NCI-H128 (cell line): ENCODE results near the gene DNM1L.
"Not testable (repeated sequence)": the region's sequence is repeated elsewhere in the genome, so short reads cannot be mapped to it uniquely, and the experiment has no call there.

Experiments used
- DNase-seq: peaks from one replicate; lab custom pipeline; 2025; ENCODE audit not compliant: unreplicated experiment; lab: John Stamatoyannopoulos, UW

DNM1L gene

DNA sequence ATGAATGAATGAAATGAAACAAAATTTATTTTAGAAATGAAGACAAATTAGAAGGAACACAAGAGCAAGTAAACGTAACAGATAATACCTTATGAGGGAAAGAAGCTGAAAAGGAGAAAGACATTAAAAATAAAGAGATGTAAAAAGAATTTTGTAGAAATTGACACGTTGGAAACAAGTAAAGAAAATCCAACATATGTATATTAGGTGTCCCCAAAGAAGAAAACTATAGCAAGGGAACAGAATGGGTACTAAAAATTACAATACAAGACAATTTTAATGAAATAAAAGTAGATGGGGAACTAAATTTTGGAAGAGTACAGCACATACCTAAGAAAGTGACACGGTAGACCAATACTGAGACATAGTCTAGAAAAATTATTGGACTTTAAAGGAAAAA lies 16.7 kb downstream of the DNM1L start:
- no peak for DNase-seq

GRCh38 chr12:32697445-32697844 lies 18.3 kb downstream of the DNM1L start:
- DNase-seq, result no peak

DNA sequence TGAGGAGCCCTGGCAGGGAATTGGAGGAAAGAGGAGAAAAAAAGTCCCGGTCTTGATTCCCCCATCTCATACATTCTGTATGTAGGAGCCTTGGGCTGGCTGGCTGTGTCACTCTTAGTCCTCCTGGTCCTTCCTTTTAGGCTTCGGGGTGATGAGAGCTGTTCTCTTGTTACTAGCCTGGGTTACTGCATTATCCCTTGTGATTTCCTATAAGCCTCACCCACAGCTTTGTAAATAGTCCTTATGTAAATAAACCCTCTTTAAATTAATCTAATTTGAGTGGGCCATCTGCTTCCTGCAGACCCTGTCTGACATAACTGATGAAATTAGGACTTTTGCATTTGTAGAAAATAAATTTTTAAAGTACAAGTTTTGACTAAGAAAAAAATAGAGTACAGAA lies 19.2 kb downstream of the DNM1L start:
- DNase-seq, result no peak

DNA sequence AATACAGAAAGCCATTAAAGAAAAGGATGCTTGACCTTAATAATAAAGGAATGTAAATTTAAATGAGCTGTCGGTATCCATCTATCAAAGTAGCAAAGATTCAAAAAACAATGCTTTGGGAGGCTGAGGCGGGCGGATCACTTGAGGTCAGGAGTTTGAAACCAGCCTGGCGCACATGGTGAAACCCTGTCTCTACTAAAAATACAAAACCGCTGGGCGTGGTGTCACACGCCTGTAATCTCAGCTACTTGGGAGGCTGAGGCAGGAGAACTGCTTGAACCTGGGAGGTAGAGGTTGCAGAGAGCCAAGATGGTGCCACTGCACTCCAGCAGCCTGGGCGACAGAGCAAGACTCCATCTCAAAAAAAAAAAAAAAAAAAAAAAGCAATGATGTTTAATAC lies 20.3 kb downstream of the DNM1L start:
- not testable (repeated sequence) for DNase-seq

DNA sequence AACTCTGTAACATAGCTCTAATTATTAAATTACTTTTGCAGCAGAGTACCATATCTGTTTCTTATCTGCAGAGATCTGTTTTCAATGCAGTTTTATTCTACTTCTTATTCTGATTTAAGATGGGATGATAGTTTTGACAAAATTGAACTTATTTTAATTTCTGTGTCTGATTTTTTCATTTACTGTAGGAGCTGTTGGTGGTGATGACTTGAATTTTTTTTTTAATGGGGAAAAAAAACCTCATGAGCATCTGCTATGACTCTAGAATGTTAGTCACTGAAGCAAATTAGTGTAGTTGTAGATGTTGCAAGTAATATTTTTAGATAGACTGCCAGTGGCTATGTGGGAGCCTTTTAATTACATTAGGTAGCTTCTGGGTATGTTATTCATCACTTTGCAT lies 23.4 kb downstream of the DNM1L start:
- no peak for DNase-seq

DNA sequence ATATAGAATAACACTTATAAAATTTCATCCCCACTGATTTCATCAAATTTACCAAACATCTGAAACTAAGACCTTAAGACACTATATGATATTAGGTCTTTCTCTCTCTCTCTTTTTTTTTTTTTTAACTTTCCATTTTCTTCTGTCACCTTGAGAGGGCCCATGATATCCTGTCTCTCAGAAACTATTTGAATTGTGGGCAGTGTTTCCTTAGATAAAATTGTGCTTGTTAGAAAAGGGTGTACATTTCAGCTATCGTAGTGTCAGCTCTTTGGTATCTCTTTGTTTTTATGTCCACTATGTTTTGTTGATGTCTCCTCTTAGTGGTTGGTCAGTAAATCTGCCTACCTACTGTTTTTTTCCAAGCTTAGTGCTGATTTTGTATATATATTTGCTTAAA lies 23.8 kb downstream of the DNM1L start:
- DNase-seq, result no peak

DNA sequence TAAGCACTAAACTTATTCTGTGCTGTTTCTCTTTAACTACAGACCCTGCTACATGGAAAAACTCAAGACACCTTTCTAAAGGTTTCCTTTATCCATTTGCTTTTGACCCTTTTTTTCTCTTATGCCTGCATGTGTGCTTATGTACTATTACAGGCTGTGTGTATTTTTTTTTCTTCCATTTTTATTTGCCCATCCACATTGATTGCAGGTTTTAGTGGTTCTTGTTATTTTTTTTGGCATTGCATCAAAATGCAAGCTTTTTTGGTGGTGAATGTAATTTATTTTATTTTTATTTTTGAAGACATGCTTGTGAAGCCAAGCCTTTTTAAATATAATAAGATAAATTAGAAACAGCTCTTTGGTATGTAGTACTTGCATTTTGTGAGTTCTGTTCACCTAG lies 26.7 kb downstream of the DNM1L start:
- no peak for DNase-seq

DNA sequence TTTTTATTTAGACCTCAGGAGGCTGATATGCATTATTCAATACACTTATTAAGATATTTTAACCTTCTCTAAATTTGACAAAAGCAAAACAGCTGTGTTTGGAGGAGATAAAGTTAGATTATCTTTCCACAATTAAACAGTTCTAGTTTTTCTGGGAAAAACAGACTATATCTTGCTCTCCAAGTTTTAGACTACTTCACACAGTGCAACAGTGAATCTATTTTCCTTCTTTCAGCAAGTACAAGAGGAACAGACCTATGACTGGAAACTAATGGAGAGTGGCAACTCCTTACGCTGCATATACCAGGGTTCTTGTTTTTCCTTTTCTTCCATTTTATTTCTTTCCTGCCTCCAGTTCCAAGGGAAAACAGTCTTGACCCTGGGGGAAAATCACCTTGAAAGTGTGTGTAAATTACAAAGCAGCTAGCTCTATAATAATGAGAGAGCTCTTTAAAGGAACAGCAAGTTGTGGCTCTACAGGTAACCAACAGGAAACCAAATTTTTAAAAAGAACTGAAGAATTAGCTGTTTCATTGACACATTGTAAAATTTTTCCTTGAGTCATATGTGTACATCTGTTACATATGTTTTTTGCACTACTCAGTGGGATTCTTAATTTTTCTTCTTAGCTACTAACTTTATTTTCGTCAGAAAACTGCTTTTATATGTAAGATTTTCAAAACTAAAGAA lies 27.4 kb downstream of the DNM1L start:
- no peak for DNase-seq

- no peak for DNase-seq
Observed at GRCh38 chr12:32708926-32709325, 29.8 kb downstream of the DNM1L start.

DNA sequence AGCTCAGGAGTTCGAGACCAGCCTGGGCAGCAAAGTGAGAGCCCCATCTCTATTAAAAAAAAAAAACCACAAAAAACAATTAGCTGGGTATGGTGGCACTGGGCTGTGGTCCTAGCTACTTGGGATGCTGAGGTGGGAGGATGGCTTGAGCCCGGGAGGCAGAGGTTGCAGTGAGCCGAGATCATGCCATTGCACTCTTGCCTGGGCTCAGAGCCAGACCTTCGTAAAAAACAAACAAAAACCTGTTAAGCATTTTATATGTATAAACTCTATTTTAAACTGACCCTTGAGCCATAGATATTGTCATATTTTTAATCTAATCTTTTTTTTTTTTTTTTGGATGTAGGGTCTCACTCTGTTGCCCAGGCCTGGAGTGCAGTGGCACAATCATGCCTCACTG lies 35.7 kb downstream of the DNM1L start:
- DNase-seq, result no peak

GRCh38 chr12:32718926-32719325 lies 39.8 kb downstream of the DNM1L start:
- no peak for DNase-seq

GRCh38 chr12:32725308-32725707 lies 46.2 kb downstream of the DNM1L start:
- DNase-seq, result not testable (repeated sequence)

- no peak for DNase-seq
Observed at GRCh38 chr12:32726286-32726685, 47.2 kb downstream of the DNM1L start.

- DNase-seq, result no peak
Observed at GRCh38 chr12:32727237-32727636, 48.1 kb downstream of the DNM1L start.

DNA sequence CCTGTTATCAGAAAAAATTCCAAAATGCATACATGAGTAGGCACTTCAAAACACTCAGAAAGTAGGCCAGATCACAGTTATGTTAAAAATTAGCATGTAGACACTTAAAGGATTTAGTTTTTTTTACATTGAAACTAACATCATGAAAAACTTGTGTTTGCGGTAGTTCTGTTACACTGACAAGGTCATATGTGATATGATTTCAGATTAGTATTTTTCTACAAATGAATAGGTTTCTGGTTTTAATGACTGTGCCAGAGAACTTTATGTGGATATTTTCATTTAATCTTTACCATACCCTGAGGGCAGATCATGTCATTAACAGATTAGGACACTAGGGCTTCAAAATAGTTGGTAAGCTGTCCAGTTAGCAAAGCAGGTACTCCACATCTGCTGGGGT lies 55.9 kb downstream of the DNM1L start:
- DNase-seq, result no peak

- no peak for DNase-seq
Observed at GRCh38 chr12:32736445-32736844, 57.3 kb downstream of the DNM1L start.

- DNase-seq, result no peak
Observed at GRCh38 chr12:32737715-32738114, 58.6 kb downstream of the DNM1L start.

DNA sequence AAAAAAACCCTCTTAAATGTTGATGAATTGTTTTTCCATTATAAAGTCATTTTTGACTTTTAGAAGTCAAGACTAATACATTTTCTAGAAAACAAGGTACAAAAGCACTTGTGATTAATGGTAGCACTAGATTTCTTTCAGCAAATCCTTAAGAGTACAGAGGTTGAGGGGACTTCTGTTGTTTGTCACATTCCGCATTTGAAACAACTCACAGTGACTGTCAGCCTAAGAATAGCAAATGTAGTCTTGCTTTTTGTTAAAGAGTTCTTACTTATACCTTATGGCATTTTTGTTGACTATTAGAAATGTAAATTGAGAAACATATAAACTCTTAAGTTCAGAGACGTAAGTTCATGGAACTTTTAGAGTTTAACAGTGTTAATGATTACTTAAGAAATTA lies 60.2 kb downstream of the DNM1L start:
- no peak for DNase-seq

DNA sequence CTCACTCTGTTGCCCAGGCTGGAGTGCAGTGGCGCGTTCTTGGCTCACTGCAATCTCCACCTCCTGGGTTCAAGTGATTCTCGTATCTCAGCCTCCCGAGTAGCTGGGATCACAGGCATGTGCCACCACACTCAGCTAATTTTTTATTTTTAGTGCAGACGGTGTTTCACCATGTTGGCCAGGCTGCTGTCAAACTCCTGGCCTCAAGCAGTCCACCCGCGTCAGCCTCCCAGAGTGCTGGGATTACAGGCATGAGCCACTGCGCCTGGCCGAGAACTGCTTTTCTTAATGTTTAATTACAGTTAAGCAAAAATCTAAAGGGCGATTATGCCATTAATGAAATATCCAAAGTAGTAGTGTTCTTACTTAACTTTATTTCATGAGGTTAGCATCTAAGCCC lies 63.0 kb downstream of the DNM1L start:
- DNase-seq, result no peak

- DNase-seq, result no peak
Observed at GRCh38 chr12:32743264-32743663, 64.2 kb downstream of the DNM1L start.

DNA sequence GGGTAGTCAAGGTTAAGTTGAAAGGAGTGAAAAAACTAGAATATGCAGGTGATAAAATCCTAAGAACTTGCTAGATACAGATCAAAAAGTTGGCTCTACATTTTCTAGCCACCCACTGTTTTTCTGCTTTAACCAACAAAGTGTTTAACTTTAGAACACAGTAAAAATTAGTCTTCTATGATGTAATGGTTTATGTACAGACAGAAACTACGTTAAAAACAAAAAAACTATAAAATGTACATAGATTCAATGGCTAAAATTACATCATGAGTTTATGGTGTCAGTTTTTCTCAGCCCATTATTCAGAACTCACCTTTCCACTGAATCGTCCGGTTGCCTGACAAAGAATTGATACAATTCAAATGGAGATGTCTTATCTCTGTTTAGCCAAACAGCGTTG lies 74.5 kb downstream of the DNM1L start:
- no peak for DNase-seq

GRCh38 chr12:32754111-32754510 lies 75.0 kb downstream of the DNM1L start:
- DNase-seq, result no peak

- DNase-seq, result peak; percentile 70
Observed at GRCh38 chr12:32755051-32755653, 76.1 kb downstream of the DNM1L start.
